HepG2 (cell line): ENCODE measurements around the gene CAMKMT.

Experiments
- ELF4 ChIP-seq: sonication (generic); formaldehyde crosslinking; IDR thresholded peaks from 2 replicates; pipeline ENCODE4 v1.5.0; 2020; ENCODE audit warnings: missing genetic modification reagents, mild to moderate bottlenecking, moderate library complexity, borderline replicate concordance
- HDAC6 ChIP-seq: fragments of 200-600 bp; sonication (generic); IDR thresholded peaks from 2 replicates; pipeline ENCODE4 v1.7.0; 2017; ENCODE audit warnings: mild to moderate bottlenecking, antibody characterized with exemption, low read length, low read depth
- IRF2 ChIP-seq: IDR thresholded peaks from 2 replicates; pipeline ENCODE4 v1.6.1; 2018; ENCODE audit warnings: missing genetic modification reagents, missing compliant biosample characterization
- JUND ChIP-seq: sonication (generic); formaldehyde crosslinking; IDR thresholded peaks from 2 replicates; pipeline ENCODE4 v1.8.0; 2022; ENCODE audit warnings: mild to moderate bottlenecking, missing genetic modification reagents
- MBD4 ChIP-seq: IDR thresholded peaks from 2 replicates; pipeline ENCODE4 v1.6.1; 2012; ENCODE audit warnings: low read length, inconsistent platforms, borderline replicate concordance
- NFIC ChIP-seq: IDR thresholded peaks from 2 replicates; pipeline ENCODE4 v1.6.1; 2012; ENCODE audit warnings: mild to moderate bottlenecking, low read length, inconsistent platforms
- RFXAP ChIP-seq: sonication (generic); formaldehyde crosslinking; IDR thresholded peaks from 2 replicates; pipeline ENCODE4 v1.4.0; 2020; ENCODE audit warnings: missing genetic modification reagents, borderline replicate concordance
- RNF2 ChIP-seq: fragments of 450-650 bp; conservative IDR thresholded peaks from 2 replicates; pipeline ENCODE4 v1.6.1; 2016; ENCODE audit warnings: low read depth
- TCF12 ChIP-seq, 2 experiments: fragments of 450-650 bp in 1 of 2; sonication (generic) in 1 of 2; formaldehyde crosslinking in 1 of 2; IDR thresholded peaks; 2 replicates each; pipeline versions ENCODE4 v1.6.1 to v1.8.0; 2017 to 2022; ENCODE audit warnings: antibody characterized with exemption in 1 of 2, mild to moderate bottlenecking in 1 of 2, missing genetic modification reagents in 1 of 2, moderate library complexity in 1 of 2
- ZFP36 ChIP-seq: fragments of 150-350 bp; IDR thresholded peaks from 2 replicates; pipeline ENCODE4 v1.6.1; 2018; ENCODE audit warnings: borderline replicate concordance, low read length, low read depth; ENCODE audit not compliant: partially characterized antibody
- TF ChIP-seq, protein P1 (sequence below): sonication (generic); formaldehyde crosslinking; IDR thresholded peaks from 2 replicates; pipeline ENCODE4 v1.4.0; 2020; ENCODE audit warnings: low read depth, mild to moderate bottlenecking, missing genetic modification reagents
- TF ChIP-seq, protein P2 (sequence below): sonication (generic); formaldehyde crosslinking; IDR thresholded peaks from 2 replicates; pipeline ENCODE4 v1.5.0; 2020; ENCODE audit warnings: mild to moderate bottlenecking, missing genetic modification reagents, moderate library complexity
- TF ChIP-seq, protein P3 (sequence below): sonication (generic); formaldehyde crosslinking; IDR thresholded peaks from 2 replicates; pipeline ENCODE4 v1.4.0; 2020; ENCODE audit warnings: missing genetic modification reagents, borderline replicate concordance
- TF ChIP-seq, protein P4 (sequence below): IDR thresholded peaks from 2 replicates; pipeline ENCODE4 v1.6.1; 2016; ENCODE audit warnings: low read depth, control low read depth

DNA sequence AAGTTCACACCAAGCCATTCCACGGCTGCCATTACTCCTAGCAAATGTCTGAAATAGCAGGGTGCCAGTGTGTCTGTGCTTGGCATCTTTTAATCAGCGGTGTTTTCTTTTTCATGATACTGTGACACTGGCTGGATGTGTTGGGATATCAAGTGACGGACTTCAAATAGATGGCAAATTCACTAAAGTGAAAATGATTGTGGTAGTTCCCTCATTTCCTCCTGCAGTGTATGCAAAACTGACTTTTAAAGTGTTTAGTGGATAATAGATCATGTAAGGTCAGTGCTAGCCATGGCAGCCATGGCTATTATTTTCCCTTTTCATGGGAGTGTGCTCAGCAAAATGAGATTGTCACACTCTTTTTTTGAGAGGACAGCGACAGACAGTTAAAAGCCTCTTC lies 318.2 kb downstream of the CAMKMT start:
- TF ChIP-seq, protein P1, sequence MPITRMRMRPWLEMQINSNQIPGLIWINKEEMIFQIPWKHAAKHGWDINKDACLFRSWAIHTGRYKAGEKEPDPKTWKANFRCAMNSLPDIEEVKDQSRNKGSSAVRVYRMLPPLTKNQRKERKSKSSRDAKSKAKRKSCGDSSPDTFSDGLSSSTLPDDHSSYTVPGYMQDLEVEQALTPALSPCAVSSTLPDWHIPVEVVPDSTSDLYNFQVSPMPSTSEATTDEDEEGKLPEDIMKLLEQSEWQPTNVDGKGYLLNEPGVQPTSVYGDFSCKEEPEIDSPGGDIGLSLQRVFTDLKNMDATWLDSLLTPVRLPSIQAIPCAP (CRISPR knock-in tag) = no peak
- TF ChIP-seq, protein P2, sequence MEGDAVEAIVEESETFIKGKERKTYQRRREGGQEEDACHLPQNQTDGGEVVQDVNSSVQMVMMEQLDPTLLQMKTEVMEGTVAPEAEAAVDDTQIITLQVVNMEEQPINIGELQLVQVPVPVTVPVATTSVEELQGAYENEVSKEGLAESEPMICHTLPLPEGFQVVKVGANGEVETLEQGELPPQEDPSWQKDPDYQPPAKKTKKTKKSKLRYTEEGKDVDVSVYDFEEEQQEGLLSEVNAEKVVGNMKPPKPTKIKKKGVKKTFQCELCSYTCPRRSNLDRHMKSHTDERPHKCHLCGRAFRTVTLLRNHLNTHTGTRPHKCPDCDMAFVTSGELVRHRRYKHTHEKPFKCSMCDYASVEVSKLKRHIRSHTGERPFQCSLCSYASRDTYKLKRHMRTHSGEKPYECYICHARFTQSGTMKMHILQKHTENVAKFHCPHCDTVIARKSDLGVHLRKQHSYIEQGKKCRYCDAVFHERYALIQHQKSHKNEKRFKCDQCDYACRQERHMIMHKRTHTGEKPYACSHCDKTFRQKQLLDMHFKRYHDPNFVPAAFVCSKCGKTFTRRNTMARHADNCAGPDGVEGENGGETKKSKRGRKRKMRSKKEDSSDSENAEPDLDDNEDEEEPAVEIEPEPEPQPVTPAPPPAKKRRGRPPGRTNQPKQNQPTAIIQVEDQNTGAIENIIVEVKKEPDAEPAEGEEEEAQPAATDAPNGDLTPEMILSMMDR (CRISPR knock-in tag) = no peak
- no peak for TF ChIP-seq RFXAP (CRISPR knock-in tag)
- TF ChIP-seq MBD4 = no peak
- TF ChIP-seq, protein P3, sequence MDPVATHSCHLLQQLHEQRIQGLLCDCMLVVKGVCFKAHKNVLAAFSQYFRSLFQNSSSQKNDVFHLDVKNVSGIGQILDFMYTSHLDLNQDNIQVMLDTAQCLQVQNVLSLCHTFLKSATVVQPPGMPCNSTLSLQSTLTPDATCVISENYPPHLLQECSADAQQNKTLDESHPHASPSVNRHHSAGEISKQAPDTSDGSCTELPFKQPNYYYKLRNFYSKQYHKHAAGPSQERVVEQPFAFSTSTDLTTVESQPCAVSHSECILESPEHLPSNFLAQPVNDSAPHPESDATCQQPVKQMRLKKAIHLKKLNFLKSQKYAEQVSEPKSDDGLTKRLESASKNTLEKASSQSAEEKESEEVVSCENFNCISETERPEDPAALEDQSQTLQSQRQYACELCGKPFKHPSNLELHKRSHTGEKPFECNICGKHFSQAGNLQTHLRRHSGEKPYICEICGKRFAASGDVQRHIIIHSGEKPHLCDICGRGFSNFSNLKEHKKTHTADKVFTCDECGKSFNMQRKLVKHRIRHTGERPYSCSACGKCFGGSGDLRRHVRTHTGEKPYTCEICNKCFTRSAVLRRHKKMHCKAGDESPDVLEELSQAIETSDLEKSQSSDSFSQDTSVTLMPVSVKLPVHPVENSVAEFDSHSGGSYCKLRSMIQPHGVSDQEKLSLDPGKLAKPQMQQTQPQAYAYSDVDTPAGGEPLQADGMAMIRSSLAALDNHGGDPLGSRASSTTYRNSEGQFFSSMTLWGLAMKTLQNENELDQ (CRISPR knock-in tag) = no peak
- no peak for TF ChIP-seq JUND (CRISPR knock-in tag)
- TF ChIP-seq, protein P4, sequence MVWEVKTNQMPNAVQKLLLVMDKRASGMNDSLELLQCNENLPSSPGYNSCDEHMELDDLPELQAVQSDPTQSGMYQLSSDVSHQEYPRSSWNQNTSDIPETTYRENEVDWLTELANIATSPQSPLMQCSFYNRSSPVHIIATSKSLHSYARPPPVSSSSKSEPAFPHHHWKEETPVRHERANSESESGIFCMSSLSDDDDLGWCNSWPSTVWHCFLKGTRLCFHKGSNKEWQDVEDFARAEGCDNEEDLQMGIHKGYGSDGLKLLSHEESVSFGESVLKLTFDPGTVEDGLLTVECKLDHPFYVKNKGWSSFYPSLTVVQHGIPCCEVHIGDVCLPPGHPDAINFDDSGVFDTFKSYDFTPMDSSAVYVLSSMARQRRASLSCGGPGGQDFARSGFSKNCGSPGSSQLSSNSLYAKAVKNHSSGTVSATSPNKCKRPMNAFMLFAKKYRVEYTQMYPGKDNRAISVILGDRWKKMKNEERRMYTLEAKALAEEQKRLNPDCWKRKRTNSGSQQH (CRISPR knock-in tag) = no peak
- no peak for TF ChIP-seq HDAC6
- no peak for TF ChIP-seq RNF2
- no peak for TF ChIP-seq TCF12 (IDR thresholded peaks at IDR 0.05)
- TF ChIP-seq TCF12 (CRISPR knock-in tag; IDR thresholded peaks at IDR 0.05) = no peak
- TF ChIP-seq NFIC = no peak
- no peak for TF ChIP-seq ZFP36
- no peak for TF ChIP-seq IRF2 (CRISPR knock-in tag)
- TF ChIP-seq ELF4 (CRISPR knock-in tag) = no peak
